RWPE2 (cell line): ENCODE results near the gene RNASEH2C.

Source experiments
- ATAC-seq: fragments of 200-7000 bp; cut with Tn5 transposase; 3 replicates; pipeline ENCODE4 v1.9.1; 2021; ENCODE audit warnings: low read depth
- DNase-seq: peaks from one replicate; pipeline ENCODE4 v3.0.0-alpha.2; 2020; ENCODE audit warnings: low spot score
- H3K27ac ChIP-seq: fragments of 450-650 bp; 2 replicates; pipeline ENCODE4 v1.5.1; 2017; ENCODE audit warnings: mild to moderate bottlenecking; ENCODE audit not compliant: poor library complexity, severe bottlenecking
- H3K27me3 ChIP-seq: fragments of 250-450 bp; sonication (Bioruptor Pico); 2 replicates; pipeline ENCODE4 v1.5.1; 2021; ENCODE audit warnings: mild to moderate bottlenecking, moderate library complexity; ENCODE audit not compliant: insufficient read depth, poor library complexity, severe bottlenecking
- H3K36me3 ChIP-seq: fragments of 250-450 bp; sonication (Bioruptor Pico); 2 replicates; pipeline ENCODE4 v1.5.1; 2020; ENCODE audit warnings: low read depth, mild to moderate bottlenecking, moderate library complexity
- H3K4me1 ChIP-seq: fragments of 250-450 bp; sonication (Bioruptor Pico); 2 replicates; pipeline ENCODE4 v1.5.1; 2021; ENCODE audit warnings: mild to moderate bottlenecking, moderate library complexity; ENCODE audit not compliant: insufficient read depth, poor library complexity, severe bottlenecking
- H3K4me3 ChIP-seq: fragments of 250-450 bp; sonication (Bioruptor Pico); 2 replicates; pipeline ENCODE4 v1.5.1; 2021; ENCODE audit warnings: mild to moderate bottlenecking, moderate library complexity; ENCODE audit not compliant: severe bottlenecking
- H3K9me3 ChIP-seq: fragments of 250-450 bp; sonication (Bioruptor Pico); 2 replicates; pipeline ENCODE4 v1.5.1; 2021; ENCODE audit warnings: mild to moderate bottlenecking, moderate library complexity; ENCODE audit not compliant: severe bottlenecking
- CTCF ChIP-seq: fragments of 450-650 bp; IDR thresholded peaks from one replicate; pipeline ENCODE4 v1.5.1; 2017; ENCODE audit warnings: mild to moderate bottlenecking, moderate library complexity; ENCODE audit not compliant: poor library complexity, severe bottlenecking

The RNASEH2C gene

GRCh38 chr11:65672982-65673381, 47.6 kb downstream of the RNASEH2C start:
- H3K27ac ChIP-seq, result no peak overlapping the region
- H3K9me3 ChIP-seq, result peaks cover 2% of the 10 kb centered on the region
- no peaks in the 10 kb centered on the region for H3K4me1 ChIP-seq
- H3K27me3 ChIP-seq, result no peaks in the 10 kb centered on the region
- H3K36me3 ChIP-seq, result no peaks in the 10 kb centered on the region
- no peak overlapping the region for H3K4me3 ChIP-seq
- DNase-seq, result no peak
- no peak for ATAC-seq
- no peak for TF ChIP-seq CTCF

- DNase-seq (no peak), ATAC-seq (no peak)
- H3K27me3 ChIP-seq, result no peaks in the 10 kb centered on the region
- H3K4me3 ChIP-seq, result no peak overlapping the region
- peaks cover 2% of the 10 kb centered on the region for H3K9me3 ChIP-seq
- no peaks in the 10 kb centered on the region for H3K36me3 ChIP-seq
- TF ChIP-seq CTCF, result no peak
- no peaks in the 10 kb centered on the region for H3K4me1 ChIP-seq
- H3K27ac ChIP-seq, result no peak overlapping the region
Measured at GRCh38 chr11:65672180-65672860, 48.3 kb downstream of the RNASEH2C start.
